IgD-negative memory B cell (primary cell): ENCODE measurements around the gene DCLRE1A. TPM values are rescaled to one million over a fixed set of nuclear protein-coding genes. Genes with fewer than 3 reads are reported as not detected.

ENCODE experiments used
- H3K27ac Mint-ChIP-seq, 3 donors: one replicate each; pipeline ENCODE4 v1.8.0; 2020 to 2022; ENCODE audit warnings: mild to moderate bottlenecking in 3 of 3, mixed read lengths in 3 of 3, moderate library complexity in 1 of 3
- H3K27me3 Mint-ChIP-seq: one replicate; pipeline ENCODE4 v1.8.0; 2021; ENCODE audit warnings: mixed read lengths
- H3K36me3 Mint-ChIP-seq: one replicate; pipeline ENCODE4 v1.8.0; 2020; ENCODE audit warnings: mild to moderate bottlenecking, mixed read lengths
- H3K4me1 Mint-ChIP-seq, 3 donors: one replicate each; pipeline ENCODE4 v1.8.0; 2020 to 2022; ENCODE audit warnings: mixed read lengths in 3 of 3, mild to moderate bottlenecking in 1 of 3
- H3K4me3 Mint-ChIP-seq, 4 donors: one replicate each; pipeline ENCODE4 v1.8.0; 2020 to 2022; ENCODE audit warnings: mild to moderate bottlenecking in 4 of 4, mixed read lengths in 4 of 4, moderate library complexity in 3 of 4
- H3K9me3 Mint-ChIP-seq, 3 donors: one replicate each; pipeline ENCODE4 v1.8.0; 2020 to 2021; ENCODE audit warnings: mixed read lengths in 3 of 3, mild to moderate bottlenecking in 1 of 3
- polyA plus RNA-seq: library from polyadenylated mRNA; unstranded; fragments of 300-500 nt; fragmentation: Illumina TruSeq; gene quantifications from one replicate; pipeline ENCODE4 v1.2.3, GENCODE V29; 2021

Gene DCLRE1A
- polyA plus RNA-seq, 1 donor from 2014 or later, result 2.3 TPM

DNA sequence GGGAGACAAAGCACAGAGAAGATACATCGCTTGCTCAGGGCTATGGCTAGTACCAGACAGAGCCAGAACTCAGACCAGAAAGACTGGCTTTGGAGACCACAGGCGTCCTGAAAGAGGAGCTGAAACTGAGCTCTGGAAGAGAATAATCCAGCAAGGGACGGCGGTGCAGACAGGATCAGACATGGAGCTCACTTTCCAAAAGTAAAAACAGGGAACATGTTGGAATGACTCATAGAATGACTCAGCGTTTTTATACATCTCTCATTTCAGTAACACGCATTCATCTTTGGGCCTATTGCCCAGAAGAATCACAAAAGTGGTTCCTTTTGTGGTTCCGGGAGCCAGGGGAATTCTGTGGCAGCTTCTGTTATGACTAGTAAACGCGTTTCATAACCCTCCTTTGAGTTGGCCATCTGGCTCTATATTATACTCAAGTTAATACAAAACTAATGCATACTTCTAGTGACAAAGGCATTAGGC, 65.2 kb downstream of the DCLRE1A start:
- Mint-ChIP-seq H3K36me3 (peaks cover 1% of the 10 kb centered on the region), H3K27ac (no peak overlapping the region), H3K9me3 (peaks cover 0 to 3% (median 0%) of the 10 kb centered on the region in 3 donors)

More for the DNA sequence above, 65.2 kb downstream of the DCLRE1A start:
- no peaks in the 10 kb centered on the region for H3K4me1 Mint-ChIP-seq
- H3K27me3 Mint-ChIP-seq, result peaks cover 12% of the 10 kb centered on the region
- no peak overlapping the region for H3K4me3 Mint-ChIP-seq

Other genes starting within 250 kb of the DCLRE1A start
- gene NRAP, start 190.0 kb downstream of the DCLRE1A start, polyA plus RNA-seq, result not detected
- gene CASP7, start 174.2 kb downstream of the DCLRE1A start, polyA plus RNA-seq, result 13.4 TPM
- gene PLEKHS1, start 102.4 kb downstream of the DCLRE1A start, polyA plus RNA-seq, result not detected
- gene NHLRC2, start 579 bp upstream of the DCLRE1A start, polyA plus RNA-seq, result 11.5 TPM
- gene ADRB1, start 189.8 kb upstream of the DCLRE1A start, polyA plus RNA-seq, result not detected